Liver (tissue), 3 donors: ENCODE data around the gene KCNQ1.

Source experiments
- GABPA ChIP-seq, 2 donors: IDR thresholded peaks in 1 of 2; conservative IDR thresholded peaks in 1 of 2; 2 replicates each; pipeline ENCODE4 v1.6.1; 2016; ENCODE audit warnings: antibody characterized with exemption in 2 of 2, mild to moderate bottlenecking in 1 of 2, moderate library complexity in 1 of 2
- RXRA ChIP-seq, 2 donors: IDR thresholded peaks; 2 replicates each; pipeline ENCODE4 v1.6.1; 2017 to 2018; ENCODE audit warnings: antibody characterized with exemption in 2 of 2, mild to moderate bottlenecking in 1 of 2
- TAF1 ChIP-seq: conservative IDR thresholded peaks from 2 replicates; pipeline ENCODE4 v1.6.1; 2016; ENCODE audit warnings: antibody characterized with exemption, mild to moderate bottlenecking
- YY1 ChIP-seq: IDR thresholded peaks from 2 replicates; pipeline ENCODE4 v1.6.1; 2016; ENCODE audit warnings: antibody characterized with exemption, mild to moderate bottlenecking
- TF ChIP-seq, protein P1 (sequence below): fragments of 150-350 bp; IDR thresholded peaks from 2 replicates; pipeline ENCODE4 v1.5.1; 2017; ENCODE audit warnings: improper control_type of control experiment, low read depth, low read length; ENCODE audit not compliant: missing input control
- TF ChIP-seq, protein P2 (sequence below): IDR thresholded peaks from 2 replicates; pipeline ENCODE4 v1.6.1; 2016; ENCODE audit warnings: antibody characterized with exemption
- donor health status: healthy.
- donor health status: healthy.

DNA sequence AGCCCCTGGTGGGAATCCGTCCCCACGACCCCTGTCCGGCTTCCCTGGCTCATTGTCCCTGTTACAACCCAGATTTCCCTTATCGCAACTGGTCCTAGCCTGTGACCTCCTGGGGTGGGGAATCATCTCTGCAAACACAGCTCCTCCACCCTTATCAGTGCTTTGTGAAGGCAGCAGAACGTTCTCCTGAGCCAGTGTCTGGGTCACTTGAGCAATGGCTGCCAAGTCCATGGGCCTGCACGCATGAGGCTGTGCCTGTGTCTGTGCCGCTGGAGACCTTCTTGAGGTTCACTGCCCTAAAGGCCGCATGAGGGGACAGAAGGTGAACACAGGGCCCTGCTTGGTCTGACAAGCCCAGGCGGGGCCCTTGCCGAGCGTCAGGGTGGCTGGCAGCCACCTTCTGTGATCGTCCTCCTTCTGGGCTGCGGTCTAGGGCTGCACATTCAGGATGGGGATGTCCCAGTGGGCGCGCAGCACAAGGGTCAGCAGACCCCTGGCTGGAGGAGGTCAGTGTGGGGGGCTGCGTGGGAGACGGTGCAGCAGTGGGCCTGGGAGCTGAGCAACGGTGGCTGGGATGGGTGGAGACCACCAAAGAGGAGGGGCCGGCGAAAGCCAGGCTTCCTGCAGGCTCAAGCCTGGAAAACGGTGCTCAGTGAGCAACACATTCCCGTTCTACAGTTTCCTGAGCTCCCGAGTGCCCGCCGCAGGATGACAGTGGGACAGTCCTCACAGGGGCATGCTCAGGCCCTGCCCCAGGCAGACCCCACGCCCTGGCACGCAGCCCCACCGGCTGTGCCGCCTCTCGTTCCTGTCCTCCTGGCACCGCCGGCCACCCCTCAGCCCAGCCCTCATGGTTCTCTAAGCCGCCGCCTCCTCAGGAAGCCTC, 366.6 kb downstream of the KCNQ1 start:
- TF ChIP-seq, protein P1, sequence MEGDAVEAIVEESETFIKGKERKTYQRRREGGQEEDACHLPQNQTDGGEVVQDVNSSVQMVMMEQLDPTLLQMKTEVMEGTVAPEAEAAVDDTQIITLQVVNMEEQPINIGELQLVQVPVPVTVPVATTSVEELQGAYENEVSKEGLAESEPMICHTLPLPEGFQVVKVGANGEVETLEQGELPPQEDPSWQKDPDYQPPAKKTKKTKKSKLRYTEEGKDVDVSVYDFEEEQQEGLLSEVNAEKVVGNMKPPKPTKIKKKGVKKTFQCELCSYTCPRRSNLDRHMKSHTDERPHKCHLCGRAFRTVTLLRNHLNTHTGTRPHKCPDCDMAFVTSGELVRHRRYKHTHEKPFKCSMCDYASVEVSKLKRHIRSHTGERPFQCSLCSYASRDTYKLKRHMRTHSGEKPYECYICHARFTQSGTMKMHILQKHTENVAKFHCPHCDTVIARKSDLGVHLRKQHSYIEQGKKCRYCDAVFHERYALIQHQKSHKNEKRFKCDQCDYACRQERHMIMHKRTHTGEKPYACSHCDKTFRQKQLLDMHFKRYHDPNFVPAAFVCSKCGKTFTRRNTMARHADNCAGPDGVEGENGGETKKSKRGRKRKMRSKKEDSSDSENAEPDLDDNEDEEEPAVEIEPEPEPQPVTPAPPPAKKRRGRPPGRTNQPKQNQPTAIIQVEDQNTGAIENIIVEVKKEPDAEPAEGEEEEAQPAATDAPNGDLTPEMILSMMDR = no peak
- TF ChIP-seq TAF1 (no peak), GABPA (IDR thresholded peaks at IDR 0.05 in 1 of 2, conservative IDR thresholded peaks at IDR 0.05 in 1 of 2) (no peak), YY1 (no peak), RXRA (IDR thresholded peaks at IDR 0.05) (no peak)
- TF ChIP-seq, protein P2, sequence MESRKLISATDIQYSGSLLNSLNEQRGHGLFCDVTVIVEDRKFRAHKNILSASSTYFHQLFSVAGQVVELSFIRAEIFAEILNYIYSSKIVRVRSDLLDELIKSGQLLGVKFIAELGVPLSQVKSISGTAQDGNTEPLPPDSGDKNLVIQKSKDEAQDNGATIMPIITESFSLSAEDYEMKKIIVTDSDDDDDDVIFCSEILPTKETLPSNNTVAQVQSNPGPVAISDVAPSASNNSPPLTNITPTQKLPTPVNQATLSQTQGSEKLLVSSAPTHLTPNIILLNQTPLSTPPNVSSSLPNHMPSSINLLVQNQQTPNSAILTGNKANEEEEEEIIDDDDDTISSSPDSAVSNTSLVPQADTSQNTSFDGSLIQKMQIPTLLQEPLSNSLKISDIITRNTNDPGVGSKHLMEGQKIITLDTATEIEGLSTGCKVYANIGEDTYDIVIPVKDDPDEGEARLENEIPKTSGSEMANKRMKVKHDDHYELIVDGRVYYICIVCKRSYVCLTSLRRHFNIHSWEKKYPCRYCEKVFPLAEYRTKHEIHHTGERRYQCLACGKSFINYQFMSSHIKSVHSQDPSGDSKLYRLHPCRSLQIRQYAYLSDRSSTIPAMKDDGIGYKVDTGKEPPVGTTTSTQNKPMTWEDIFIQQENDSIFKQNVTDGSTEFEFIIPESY = no peak
